Measurements from ENCODE around the gene AKAP13. TPM values are rescaled to one million over a fixed set of nuclear protein-coding genes. Genes with fewer than 3 reads are reported as not detected.
"Not testable (repeated sequence)": the region's sequence is repeated elsewhere in the genome, so short reads cannot be mapped to it uniquely, and the experiment has no call there.

The AKAP13 gene
- total RNA-seq, 4 donors from 2014 or later: 189 to 405 (median 244) TPM

DNA sequence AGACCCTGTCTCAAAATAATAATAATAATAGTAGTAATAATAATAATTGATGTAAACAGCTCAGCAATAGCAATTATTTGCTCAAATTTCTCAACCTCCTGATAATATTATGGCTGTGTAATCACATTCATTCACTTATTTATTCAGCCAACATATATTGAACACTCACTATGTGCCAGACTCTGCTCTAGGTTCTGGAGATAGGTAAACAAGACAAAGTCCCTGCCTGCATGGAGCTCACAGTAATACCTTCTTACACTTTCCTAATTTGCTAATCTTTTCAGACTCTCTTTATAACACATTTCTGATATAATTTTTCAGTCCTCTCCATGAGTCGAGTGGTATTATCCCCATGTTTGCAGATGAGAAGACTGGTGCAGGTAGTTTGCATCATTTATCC, 276.7 kb downstream of the AKAP13 start:
- peaks cover 23 to 32% of the 10 kb centered on the region in 2 donors for H3K36me3 ChIP-seq

DNA sequence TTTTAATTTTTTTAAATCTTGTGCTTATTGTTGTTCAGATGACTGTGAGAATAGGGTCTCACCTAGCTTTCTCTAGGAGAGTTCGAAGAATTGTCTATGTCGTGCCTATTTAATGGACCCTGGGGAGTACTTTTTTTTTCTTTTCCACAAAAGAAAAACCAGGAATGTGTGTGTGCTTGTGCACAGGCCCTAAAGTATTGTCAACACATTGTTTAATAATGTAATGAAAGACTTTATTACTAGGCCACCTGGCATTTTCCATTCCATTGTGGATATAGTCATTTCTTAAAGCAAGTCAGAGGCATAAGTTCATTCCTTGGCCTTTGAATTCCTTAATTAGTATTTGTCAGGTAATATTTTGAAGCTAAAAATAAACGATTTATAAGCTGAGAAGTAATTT, 278.4 kb downstream of the AKAP13 start:
- Histone ChIP-seq H3K4me1 (no peaks in the 10 kb centered on the region), H3K4me3 (replicated peaks in 1 of 3) (no peak overlapping the region), H3K36me3 (peaks cover 23 to 34% of the 10 kb centered on the region in 2 donors), H3K27me3 (no peaks in the 10 kb centered on the region), H3K9me3 (no peaks in the 10 kb centered on the region), H3K27ac (no peak overlapping the region)
- WGBS, 2 donors: 96 to 97% methylated on average over 3 of the region's 3 CpGs
- DNase-seq: no peak
- intact Hi-C loops (cut with DNase I): no loop called here
- TF ChIP-seq POLR2A (IDR thresholded peaks at IDR 0.05): no peak
- TF ChIP-seq, protein P1, sequence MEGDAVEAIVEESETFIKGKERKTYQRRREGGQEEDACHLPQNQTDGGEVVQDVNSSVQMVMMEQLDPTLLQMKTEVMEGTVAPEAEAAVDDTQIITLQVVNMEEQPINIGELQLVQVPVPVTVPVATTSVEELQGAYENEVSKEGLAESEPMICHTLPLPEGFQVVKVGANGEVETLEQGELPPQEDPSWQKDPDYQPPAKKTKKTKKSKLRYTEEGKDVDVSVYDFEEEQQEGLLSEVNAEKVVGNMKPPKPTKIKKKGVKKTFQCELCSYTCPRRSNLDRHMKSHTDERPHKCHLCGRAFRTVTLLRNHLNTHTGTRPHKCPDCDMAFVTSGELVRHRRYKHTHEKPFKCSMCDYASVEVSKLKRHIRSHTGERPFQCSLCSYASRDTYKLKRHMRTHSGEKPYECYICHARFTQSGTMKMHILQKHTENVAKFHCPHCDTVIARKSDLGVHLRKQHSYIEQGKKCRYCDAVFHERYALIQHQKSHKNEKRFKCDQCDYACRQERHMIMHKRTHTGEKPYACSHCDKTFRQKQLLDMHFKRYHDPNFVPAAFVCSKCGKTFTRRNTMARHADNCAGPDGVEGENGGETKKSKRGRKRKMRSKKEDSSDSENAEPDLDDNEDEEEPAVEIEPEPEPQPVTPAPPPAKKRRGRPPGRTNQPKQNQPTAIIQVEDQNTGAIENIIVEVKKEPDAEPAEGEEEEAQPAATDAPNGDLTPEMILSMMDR (IDR thresholded peaks at IDR 0.05): no peak

More for the DNA sequence above, 276.7 kb downstream of the AKAP13 start:
- Histone ChIP-seq H3K4me1 (peaks cover 0 to 4% of the 10 kb centered on the region in 2 donors), H3K27ac (no peak overlapping the region), H3K4me3 (replicated peaks in 1 of 3) (no peak overlapping the region), H3K9me3 (no peaks in the 10 kb centered on the region), H3K27me3 (no peaks in the 10 kb centered on the region)
- intact Hi-C loops (cut with DNase I): no loop called here
- no peak for DNase-seq
- WGBS, 2 donors: 0% methylated on average over 1 of the region's 1 CpG
- TF ChIP-seq, protein P1 (IDR thresholded peaks at IDR 0.05): no peak
- TF ChIP-seq POLR2A (IDR thresholded peaks at IDR 0.05): no peak

DNA sequence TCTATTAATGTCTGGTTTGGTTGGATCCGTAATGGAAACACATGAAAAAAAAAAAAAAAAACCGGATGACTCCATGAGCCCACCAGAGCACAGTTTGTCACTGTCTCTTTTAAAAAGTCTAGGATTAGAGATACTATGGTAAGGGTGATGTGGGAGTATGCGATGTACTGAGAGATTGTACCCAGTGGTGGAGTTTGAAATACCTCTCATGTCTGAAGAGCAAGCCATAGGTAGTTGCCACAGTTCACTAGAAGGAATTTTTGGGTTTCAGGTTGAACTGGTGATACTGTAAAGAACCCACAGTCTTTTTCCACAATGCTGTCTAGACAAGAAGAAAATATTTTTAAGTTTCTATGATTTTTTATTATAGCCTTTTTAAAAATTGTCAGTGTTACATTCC, 281.5 kb downstream of the AKAP13 start:
- TF ChIP-seq POLR2A (IDR thresholded peaks at IDR 0.05): no peak
- TF ChIP-seq, protein P1 (IDR thresholded peaks at IDR 0.05): no peak
- Histone ChIP-seq H3K27me3 (no peaks in the 10 kb centered on the region), H3K9me3 (no peaks in the 10 kb centered on the region), H3K4me3 (replicated peaks in 1 of 3) (no peak overlapping the region), H3K4me1 (peaks cover 0 to 4% of the 10 kb centered on the region in 2 donors), H3K27ac (no peak overlapping the region), H3K36me3 (peaks cover 23 to 26% of the 10 kb centered on the region in 2 donors)
- DNase-seq: no peak
- 96 to 97% methylated on average over 3 of the region's 3 CpGs for WGBS, 2 donors
- intact Hi-C loops (cut with DNase I): no loop called here

DNA sequence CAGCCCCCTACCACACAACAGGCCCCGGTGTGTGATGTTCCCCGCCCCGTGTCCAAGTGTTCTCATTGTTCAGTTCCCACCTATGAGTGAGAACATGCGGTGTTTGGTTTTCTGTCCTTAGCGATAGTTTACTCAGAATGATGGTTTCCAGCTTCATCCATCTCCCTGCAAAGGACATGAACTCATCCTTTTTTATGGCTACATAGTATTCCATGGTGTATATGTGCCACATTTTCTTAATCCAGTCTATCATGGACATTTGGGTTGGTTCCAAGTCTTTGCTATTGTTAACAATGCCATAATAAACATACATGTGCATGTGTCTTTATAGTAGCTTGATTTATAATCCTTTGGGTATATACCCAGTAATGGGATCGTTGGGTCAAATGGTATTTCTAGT, 285.3 kb downstream of the AKAP13 start:
- H3K4me3 ChIP-seq (replicated peaks in 1 of 3); intact Hi-C loops (cut with DNase I); H3K9me3 ChIP-seq; H3K27me3 ChIP-seq; DNase-seq; H3K27ac ChIP-seq: not testable (repeated sequence)
- Histone ChIP-seq H3K4me1 (peaks cover 14 to 23% of the 10 kb centered on the region in 2 donors), H3K36me3 (peaks cover 23 to 30% of the 10 kb centered on the region in 2 donors)
- WGBS, 2 donors: 97 to 98% methylated on average over 6 of the region's 6 CpGs

DNA sequence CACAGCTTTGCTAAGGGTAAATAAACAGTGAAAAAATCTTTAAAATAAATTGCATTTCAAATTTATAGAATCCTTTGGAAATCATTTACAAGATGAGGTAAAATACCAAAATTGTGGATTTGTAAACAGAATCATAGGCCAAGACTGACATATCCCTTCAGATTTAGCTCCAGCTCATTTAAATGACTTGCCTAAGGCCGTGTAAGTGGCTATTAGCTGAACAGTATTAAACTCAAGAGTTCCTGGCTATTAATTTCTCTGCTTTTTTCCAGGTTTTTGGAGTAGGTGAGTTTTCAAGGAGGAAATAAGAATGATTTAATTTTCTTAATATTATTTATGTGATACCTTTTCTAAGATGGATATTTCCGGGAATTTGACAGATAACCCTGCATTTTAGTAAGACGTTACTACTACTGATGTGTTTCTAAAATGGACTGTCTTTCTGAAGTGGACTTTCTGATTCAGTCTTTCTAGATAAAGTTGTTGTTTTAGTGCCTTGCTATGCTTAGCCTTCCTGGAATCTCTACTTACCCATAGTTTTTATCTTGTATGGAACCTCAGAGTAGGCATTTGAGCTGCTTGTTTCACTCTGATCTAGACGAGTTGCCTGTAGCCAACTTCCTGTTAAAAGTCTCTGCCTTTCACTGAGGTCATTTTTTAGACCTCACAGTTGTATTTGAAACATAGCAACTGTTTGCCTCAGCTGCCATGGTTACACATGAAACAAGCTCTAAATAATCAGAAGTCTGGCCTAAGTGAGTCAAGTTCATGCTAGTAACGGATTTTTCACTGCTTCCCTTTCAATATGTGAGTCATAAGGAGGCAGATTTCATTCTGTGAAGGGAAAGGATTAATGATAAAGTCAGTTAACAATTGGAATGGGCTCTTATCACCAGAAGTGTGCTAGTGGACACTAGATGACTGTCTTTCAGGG, 287.4 kb downstream of the AKAP13 start:
- no peak for DNase-seq
- H3K9me3 ChIP-seq: no peaks in the 10 kb centered on the region
- H3K27ac ChIP-seq: peak overlapping the region; percentile 62 to 82 (median 77)
- H3K36me3 ChIP-seq: peaks cover 23 to 30% of the 10 kb centered on the region in 2 donors
- peaks cover 14 to 31% of the 10 kb centered on the region in 2 donors for H3K4me1 ChIP-seq
- no peaks in the 10 kb centered on the region for H3K27me3 ChIP-seq
- 35% methylated on average over 5 of the region's 5 CpGs for WGBS, 2 donors
- intact Hi-C loops (cut with DNase I): no loop called here
- TF ChIP-seq, protein P1 (IDR thresholded peaks at IDR 0.05): no peak
- TF ChIP-seq POLR2A (IDR thresholded peaks at IDR 0.05): no peak
- no peak overlapping the region for H3K4me3 ChIP-seq (replicated peaks in 1 of 3)
